ENCODE results near the gene P2RX3. TPM values are rescaled to one million over a fixed set of nuclear protein-coding genes. Genes with fewer than 3 reads are reported as not detected.

P2RX3 gene
- polyA plus RNA-seq, result not detected in 2 replicates

DNA sequence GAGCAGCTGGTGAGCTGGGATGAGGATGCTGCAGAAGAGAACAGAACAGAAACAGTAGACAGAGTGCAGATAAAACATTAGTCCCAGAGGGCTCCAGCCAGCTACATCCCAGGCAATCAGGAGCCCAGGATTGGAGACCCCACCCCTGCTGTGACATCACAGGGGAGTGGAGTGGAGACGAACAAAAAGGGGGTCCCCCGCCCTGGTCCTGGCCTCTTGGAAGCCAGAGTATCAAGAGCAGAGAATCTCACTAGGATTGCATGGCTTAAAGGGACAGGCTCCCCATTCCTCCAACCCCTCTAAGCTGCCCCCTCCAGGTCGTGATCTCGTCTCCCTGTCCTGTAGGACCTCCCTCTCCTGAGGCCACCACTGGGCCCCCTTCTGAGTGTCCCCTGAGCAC lies at the start of gene P2RX3:
Gene P2RX3 (plus strand): TSS at position 211 of the 400 bp plus-strand sequence. CDS start 199 bp downstream, outside the sequence.

DNA sequence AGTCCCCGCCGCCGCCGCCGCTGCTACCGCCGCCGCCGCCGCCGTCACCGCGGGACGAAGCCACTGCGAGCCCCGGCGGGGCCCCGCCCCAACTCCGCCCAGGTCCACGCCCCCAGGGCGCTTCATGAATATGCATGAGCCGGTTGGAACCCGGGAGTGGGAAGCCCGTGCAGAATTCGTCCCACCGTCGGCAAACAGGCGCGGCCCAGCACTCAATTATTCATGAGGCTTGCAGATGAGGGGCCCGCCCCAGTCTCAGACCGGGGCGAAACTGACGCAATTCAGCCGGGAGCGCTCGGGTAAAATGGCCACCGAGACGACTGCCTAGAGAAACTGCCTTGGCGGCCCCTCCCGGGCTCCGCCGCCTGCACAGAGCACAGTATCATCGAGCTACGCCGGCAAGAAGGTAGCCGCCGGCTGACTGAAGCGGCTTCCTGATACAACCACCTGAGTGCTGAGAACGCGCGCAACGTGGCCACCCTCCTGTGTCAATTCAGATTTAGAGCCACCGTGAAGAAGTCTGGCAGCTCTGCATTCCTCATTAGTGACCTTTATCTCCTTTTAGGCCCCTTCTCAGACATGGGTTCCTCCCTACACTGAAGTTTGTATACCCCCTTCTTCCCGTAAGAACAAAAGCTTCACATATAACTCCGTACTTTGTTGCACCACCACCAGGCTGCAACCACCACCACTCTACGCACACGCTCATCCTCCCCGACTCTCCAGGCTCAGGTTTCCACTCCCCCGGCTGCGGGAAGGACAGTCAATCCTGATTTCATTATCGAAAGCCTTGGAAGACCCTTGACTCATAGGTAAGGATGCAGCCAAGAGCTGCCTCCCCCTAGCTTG lies 13.0 kb upstream of the P2RX3 start, which contains the start of gene TNKS1BP1:
Gene TNKS1BP1 (minus strand): TSS at position 67 of the 849 bp plus-strand sequence. CDS start 3,067 bp downstream, outside the sequence.

DNA sequence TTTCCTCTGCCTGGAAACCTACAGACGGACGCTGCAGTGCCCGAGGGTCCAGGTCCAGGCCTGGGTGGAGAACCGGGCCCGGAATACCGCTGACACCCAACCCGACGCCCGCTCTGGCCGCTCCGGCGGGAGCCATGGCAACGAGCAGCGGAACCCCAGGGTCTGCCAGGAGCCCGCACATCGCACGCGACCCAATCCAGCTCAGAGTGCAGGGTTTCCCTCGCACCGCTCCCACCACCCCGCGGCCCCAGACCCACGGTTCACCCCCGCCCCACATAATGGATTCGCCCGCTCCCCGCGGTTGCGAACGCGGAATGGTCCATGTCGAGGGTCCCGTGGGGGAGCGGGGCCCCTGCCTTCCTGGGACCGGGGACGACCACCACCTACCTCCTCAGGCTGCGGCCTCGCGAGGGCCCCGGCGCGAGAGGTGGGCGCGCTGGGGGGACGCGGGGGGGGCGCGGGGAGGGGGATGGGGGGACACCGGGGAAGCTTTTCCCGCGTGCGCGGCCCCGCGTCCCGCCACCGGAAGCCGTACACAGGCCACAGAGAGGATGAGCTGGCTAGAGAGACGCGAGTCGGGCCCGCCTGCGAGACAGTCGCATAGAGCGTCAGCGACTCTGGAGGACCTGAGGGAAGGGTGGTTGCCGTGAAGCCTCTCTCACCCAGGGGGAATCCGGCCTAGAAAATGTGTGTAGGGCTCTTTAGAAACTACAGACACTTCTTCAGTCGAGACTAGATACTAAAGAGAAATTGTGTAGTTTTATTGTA lies 2.6 kb upstream of the P2RX3 start, which contains the start of gene SSRP1:
Gene SSRP1 (minus strand): TSS at position 550 of the 768 bp plus-strand sequence. CDS start 771 bp downstream, outside the sequence.

DNA sequence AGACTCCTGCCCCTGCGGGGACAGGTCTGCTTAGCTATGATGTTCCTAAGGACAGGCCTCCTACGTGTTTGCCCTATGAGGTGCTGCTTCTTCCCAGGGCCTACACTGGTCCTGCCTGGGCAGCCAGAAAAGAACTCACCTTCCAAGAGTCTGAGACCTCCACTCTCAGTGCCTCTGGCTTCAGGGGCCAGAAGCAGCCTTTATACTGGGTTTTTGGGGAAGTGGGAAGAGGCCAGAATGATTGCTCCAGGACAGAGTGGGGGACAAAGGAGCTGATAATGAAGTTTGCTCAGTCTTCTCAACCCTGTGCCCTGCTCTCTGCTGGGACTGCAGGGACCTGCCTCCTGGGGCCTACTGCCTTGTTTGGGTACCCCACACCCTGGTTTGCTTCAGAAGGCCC lies 42.8 kb downstream of the P2RX3 start, which contains the start of gene PRG3:
Gene PRG3 (minus strand): TSS at position 176 of the 400 bp plus-strand sequence. CDS start 442 bp downstream, outside the sequence.

DNA sequence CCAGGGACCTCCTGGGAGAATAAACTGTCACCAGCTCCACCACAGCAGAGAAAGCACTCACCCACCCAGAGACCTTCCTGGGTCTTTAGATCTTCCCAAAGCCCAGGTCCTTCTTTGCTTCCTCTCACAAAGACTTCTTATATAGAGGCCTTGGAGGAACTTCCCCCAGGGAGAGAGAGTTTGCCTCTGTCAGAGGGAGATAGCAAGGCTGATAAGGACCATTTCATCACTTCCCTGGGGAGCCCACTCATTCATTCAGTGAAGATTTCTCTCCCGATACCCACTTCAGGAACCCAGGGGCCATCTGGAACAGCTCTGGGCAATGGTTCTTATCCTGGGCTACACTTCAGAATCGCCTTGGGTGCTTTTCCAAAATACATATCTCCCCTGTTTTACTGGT lies 52.4 kb downstream of the P2RX3 start, which contains the start of gene PRG2:
Gene PRG2 (minus strand): TSS at position 116 of the 400 bp plus-strand sequence. CDS start 706 bp downstream, outside the sequence.

Other genes with a start within 250 kb of the P2RX3 start
- gene LRRC55, start 156.4 kb upstream of the P2RX3 start, polyA plus RNA-seq, result 0.07 TPM in 1 of 2 replicates, not detected in the other
- not detected in 2 replicates for gene APLNR, start 101.1 kb upstream of the P2RX3 start, polyA plus RNA-seq
- 3.7 and 5.3 TPM in 2 replicates for gene TNKS1BP1, start 13.4 kb upstream of the P2RX3 start, polyA plus RNA-seq
- gene SSRP1, start 2.5 kb upstream of the P2RX3 start, polyA plus RNA-seq, result 24.9 and 28.2 TPM in 2 replicates
- not detected in 2 replicates for gene PRG3, start 42.8 kb downstream of the P2RX3 start, polyA plus RNA-seq
- not detected in 2 replicates for gene PRG2, start 52.3 kb downstream of the P2RX3 start, polyA plus RNA-seq
- 1.1 and 3.0 TPM in 2 replicates for gene SLC43A3, start 88.8 kb downstream of the P2RX3 start, polyA plus RNA-seq
- gene RTN4RL2, start 122.2 kb downstream of the P2RX3 start, polyA plus RNA-seq, result 0.16 TPM in 1 of 2 replicates, not detected in the other
- 0.16 and 1.1 TPM in 2 replicates for gene SLC43A1, start 177.3 kb downstream of the P2RX3 start, polyA plus RNA-seq
- 261 and 303 TPM in 2 replicates for gene TIMM10, start 192.4 kb downstream of the P2RX3 start, polyA plus RNA-seq
- gene SMTNL1, start 199.2 kb downstream of the P2RX3 start, polyA plus RNA-seq, result not detected in 2 replicates
- 19.2 and 28.4 TPM in 2 replicates for gene UBE2L6, start 229.3 kb downstream of the P2RX3 start, polyA plus RNA-seq